ENCODE measurements around the gene ARHGAP18.

The ARHGAP18 gene

DNA sequence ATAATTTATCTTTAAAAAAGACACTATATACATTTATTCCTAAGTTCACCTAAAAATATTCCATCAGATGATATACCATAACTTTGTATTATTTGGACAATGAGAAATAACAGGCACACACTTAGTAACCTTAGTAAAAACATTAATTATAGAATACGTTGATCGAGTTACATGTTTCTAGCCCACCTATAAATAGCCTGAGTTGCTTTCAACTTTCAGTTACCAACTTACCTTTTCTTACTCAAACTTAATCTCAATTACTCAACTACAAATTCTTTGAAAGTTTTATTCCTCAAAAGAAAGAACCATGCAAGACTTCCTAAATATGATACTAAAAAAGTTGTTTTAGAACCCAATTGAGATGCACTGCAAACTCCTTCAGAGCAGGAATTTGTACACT, 12.2 kb downstream of the ARHGAP18 start:
- Histone ChIP-seq H4K20me1 (ENCODE audit: insufficient read depth) (no peaks in the 10 kb centered on the region), H3K9ac (no peak overlapping the region), H3K79me2 (ENCODE audit: insufficient read depth, low read depth) (no peaks in the 10 kb centered on the region), H2AFZ (ENCODE audit: low read depth) (no peak overlapping the region), H3K36me3 (ENCODE audit: insufficient read depth) (no peaks in the 10 kb centered on the region), H3K4me2 (no peak overlapping the region), H3K27me3 (ENCODE audit: insufficient read depth, low read depth) (no peaks in the 10 kb centered on the region), H3K4me1 (ENCODE audit: low read depth, poor library complexity, severe bottlenecking) (no peaks in the 10 kb centered on the region), H3K4me3 (IDR thresholded peaks at IDR 0.05; ENCODE audit: insufficient read depth, low read depth, low read length) (no peak overlapping the region), H3K27ac (no peak overlapping the region)
- TF ChIP-seq, protein P1, sequence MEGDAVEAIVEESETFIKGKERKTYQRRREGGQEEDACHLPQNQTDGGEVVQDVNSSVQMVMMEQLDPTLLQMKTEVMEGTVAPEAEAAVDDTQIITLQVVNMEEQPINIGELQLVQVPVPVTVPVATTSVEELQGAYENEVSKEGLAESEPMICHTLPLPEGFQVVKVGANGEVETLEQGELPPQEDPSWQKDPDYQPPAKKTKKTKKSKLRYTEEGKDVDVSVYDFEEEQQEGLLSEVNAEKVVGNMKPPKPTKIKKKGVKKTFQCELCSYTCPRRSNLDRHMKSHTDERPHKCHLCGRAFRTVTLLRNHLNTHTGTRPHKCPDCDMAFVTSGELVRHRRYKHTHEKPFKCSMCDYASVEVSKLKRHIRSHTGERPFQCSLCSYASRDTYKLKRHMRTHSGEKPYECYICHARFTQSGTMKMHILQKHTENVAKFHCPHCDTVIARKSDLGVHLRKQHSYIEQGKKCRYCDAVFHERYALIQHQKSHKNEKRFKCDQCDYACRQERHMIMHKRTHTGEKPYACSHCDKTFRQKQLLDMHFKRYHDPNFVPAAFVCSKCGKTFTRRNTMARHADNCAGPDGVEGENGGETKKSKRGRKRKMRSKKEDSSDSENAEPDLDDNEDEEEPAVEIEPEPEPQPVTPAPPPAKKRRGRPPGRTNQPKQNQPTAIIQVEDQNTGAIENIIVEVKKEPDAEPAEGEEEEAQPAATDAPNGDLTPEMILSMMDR (conservative IDR thresholded peaks at IDR 0.05; ENCODE audit: low read depth, low read length), result no peak

DNA sequence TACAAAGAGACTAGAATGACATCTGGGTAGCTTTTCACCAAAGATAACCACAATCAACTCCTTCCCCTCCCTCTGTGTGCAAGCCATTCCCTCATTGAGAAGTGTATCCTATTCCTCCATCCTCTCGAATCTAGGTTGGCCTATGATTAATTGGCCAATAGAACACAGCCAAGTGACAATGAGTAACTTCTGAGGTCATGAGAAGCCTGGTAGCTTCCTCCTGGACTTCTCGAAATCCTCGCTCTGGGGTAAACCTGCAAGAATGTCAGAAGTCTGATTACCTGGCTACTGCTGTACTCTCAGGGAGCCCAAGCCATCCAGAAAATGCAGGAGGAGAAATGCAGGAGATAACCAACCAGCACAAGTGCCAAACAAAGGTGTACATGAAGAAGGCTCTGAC, 13.1 kb downstream of the ARHGAP18 start:
- H4K20me1 ChIP-seq (ENCODE audit: insufficient read depth), result no peaks in the 10 kb centered on the region
- no peaks in the 10 kb centered on the region for H3K79me2 ChIP-seq (ENCODE audit: insufficient read depth, low read depth)
- H3K4me2 ChIP-seq, result no peak overlapping the region
- no peaks in the 10 kb centered on the region for H3K4me1 ChIP-seq (ENCODE audit: low read depth, poor library complexity, severe bottlenecking)
- no peaks in the 10 kb centered on the region for H3K36me3 ChIP-seq (ENCODE audit: insufficient read depth)
- H3K9ac ChIP-seq, result no peak overlapping the region
- no peaks in the 10 kb centered on the region for H3K27me3 ChIP-seq (ENCODE audit: insufficient read depth, low read depth)
- no peak overlapping the region for H2AFZ ChIP-seq (ENCODE audit: low read depth)
- TF ChIP-seq, protein P1 (conservative IDR thresholded peaks at IDR 0.05; ENCODE audit: low read depth, low read length), result no peak
- H3K4me3 ChIP-seq (IDR thresholded peaks at IDR 0.05; ENCODE audit: insufficient read depth, low read depth, low read length), result no peak overlapping the region
- no peak overlapping the region for H3K27ac ChIP-seq

DNA sequence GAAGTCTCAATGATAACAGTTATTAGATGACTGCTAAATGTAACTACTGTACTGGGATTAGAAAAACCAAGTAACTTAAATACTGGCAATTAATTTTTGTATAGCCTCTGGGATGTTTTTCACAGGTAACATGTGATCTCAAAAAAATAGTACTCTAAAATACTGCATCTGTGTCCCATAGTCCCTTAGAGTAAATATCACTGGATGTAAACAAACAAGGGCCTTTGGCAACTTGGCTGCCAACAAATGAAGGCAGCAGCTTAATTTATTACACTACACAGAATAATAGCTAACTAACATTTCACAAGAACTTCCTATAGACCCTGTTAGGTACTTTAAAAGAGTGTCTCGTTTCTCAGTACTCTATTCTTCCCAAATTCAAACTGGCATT, 14.0 kb downstream of the ARHGAP18 start:
- Histone ChIP-seq H3K79me2 (ENCODE audit: insufficient read depth, low read depth) (no peaks in the 10 kb centered on the region), H3K4me1 (ENCODE audit: low read depth, poor library complexity, severe bottlenecking) (no peaks in the 10 kb centered on the region), H2AFZ (ENCODE audit: low read depth) (no peak overlapping the region), H3K9ac (no peak overlapping the region), H3K36me3 (ENCODE audit: insufficient read depth) (no peaks in the 10 kb centered on the region), H3K4me2 (no peak overlapping the region), H3K4me3 (IDR thresholded peaks at IDR 0.05; ENCODE audit: insufficient read depth, low read depth, low read length) (no peak overlapping the region), H4K20me1 (ENCODE audit: insufficient read depth) (no peaks in the 10 kb centered on the region), H3K27me3 (ENCODE audit: insufficient read depth, low read depth) (no peaks in the 10 kb centered on the region), H3K27ac (no peak overlapping the region)
- TF ChIP-seq, protein P1 (conservative IDR thresholded peaks at IDR 0.05; ENCODE audit: low read depth, low read length), result no peak

DNA sequence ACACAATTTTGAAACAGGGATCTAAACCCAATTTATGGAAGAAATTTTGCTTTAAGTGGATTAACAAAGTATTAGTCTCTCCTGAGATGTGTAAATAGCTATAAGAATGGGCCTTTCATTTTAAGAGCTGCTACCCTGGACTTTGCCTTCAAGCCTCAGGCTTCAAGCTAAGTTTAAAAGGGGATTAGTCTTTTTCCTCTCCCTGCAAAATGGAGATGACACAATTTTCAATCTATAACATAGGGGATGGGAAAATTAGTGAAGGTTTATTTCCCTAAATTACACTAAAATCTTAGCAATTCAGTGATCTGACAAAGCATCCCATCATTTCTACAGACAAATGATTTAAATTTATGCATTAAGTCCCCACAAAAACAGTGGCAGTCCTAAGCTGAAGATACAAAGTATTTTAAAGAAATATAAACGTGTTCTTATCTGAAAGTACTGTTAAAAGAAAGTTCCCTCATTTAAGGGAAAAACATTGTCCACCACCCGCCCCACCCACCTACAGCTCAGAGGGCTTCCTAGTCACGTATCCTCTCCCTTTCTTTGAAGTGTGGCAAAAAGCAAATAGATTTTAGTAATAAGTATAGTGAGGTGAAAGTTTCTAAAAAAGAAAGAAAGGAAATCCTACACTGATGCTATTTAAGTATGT, 14.5 kb downstream of the ARHGAP18 start:
- TF ChIP-seq, protein P1 (conservative IDR thresholded peaks at IDR 0.05; ENCODE audit: low read depth, low read length), result no peak
- H3K4me1 ChIP-seq (ENCODE audit: low read depth, poor library complexity, severe bottlenecking), result no peaks in the 10 kb centered on the region
- no peaks in the 10 kb centered on the region for H3K27me3 ChIP-seq (ENCODE audit: insufficient read depth, low read depth)
- H3K79me2 ChIP-seq (ENCODE audit: insufficient read depth, low read depth), result no peaks in the 10 kb centered on the region
- no peak overlapping the region for H2AFZ ChIP-seq (ENCODE audit: low read depth)
- H3K27ac ChIP-seq, result no peak overlapping the region
- no peak overlapping the region for H3K4me3 ChIP-seq (IDR thresholded peaks at IDR 0.05; ENCODE audit: insufficient read depth, low read depth, low read length)
- no peak overlapping the region for H3K9ac ChIP-seq
- no peaks in the 10 kb centered on the region for H3K36me3 ChIP-seq (ENCODE audit: insufficient read depth)
- no peak overlapping the region for H3K4me2 ChIP-seq
- H4K20me1 ChIP-seq (ENCODE audit: insufficient read depth), result no peaks in the 10 kb centered on the region

Measured in KMS-11 (cell line).